ENCODE data around the gene DCDC2.
"Not testable (repeated sequence)": the region's sequence is repeated elsewhere in the genome, so short reads cannot be mapped to it uniquely, and the experiment has no call there.

The DCDC2 gene

GRCh38 chr6:24223115-24223919 lies 134.5 kb downstream of the DCDC2 start:
- DNase-seq: peak; percentile 1 to 49
- TF ChIP-seq GATA1 (IDR thresholded peaks at IDR 0.05; ENCODE audit: low read depth, low read length) (no peak), POLR2A (IDR thresholded peaks at IDR 0.05; ENCODE audit: low read length) (no peak)

GRCh38 chr6:24219670-24220069 lies 138.2 kb downstream of the DCDC2 start:
- TF ChIP-seq GATA1 (IDR thresholded peaks at IDR 0.05; ENCODE audit: low read depth, low read length) (no peak), POLR2A (IDR thresholded peaks at IDR 0.05; ENCODE audit: low read length) (no peak)
- no peak for DNase-seq

- no peak for DNase-seq
- TF ChIP-seq POLR2A (IDR thresholded peaks at IDR 0.05; ENCODE audit: low read length): no peak
- no peak for TF ChIP-seq GATA1 (IDR thresholded peaks at IDR 0.05; ENCODE audit: low read depth, low read length)
Measured at GRCh38 chr6:24214984-24215383, 142.9 kb downstream of the DCDC2 start.

- no peak for TF ChIP-seq POLR2A (IDR thresholded peaks at IDR 0.05; ENCODE audit: low read length)
- TF ChIP-seq GATA1 (IDR thresholded peaks at IDR 0.05; ENCODE audit: low read depth, low read length): no peak
- DNase-seq: no peak
Measured at GRCh38 chr6:24207413-24207812, 150.4 kb downstream of the DCDC2 start.

GRCh38 chr6:24205020-24205492 lies 152.8 kb downstream of the DCDC2 start:
- peak; percentile 26 to 55 for DNase-seq
- TF ChIP-seq POLR2A (IDR thresholded peaks at IDR 0.05; ENCODE audit: low read length): no peak
- TF ChIP-seq GATA1 (IDR thresholded peaks at IDR 0.05; ENCODE audit: low read depth, low read length): no peak

- DNase-seq: not testable (repeated sequence)
Measured at GRCh38 chr6:24204113-24204512, 153.7 kb downstream of the DCDC2 start.

- no peak for DNase-seq
- TF ChIP-seq GATA1 (IDR thresholded peaks at IDR 0.05; ENCODE audit: low read depth, low read length) (no peak), POLR2A (IDR thresholded peaks at IDR 0.05; ENCODE audit: low read length) (no peak)
Measured at GRCh38 chr6:24197892-24198291, 160.0 kb downstream of the DCDC2 start.

- TF ChIP-seq GATA1 (IDR thresholded peaks at IDR 0.05; ENCODE audit: low read depth, low read length): no peak
- TF ChIP-seq POLR2A (IDR thresholded peaks at IDR 0.05; ENCODE audit: low read length): no peak
Measured at GRCh38 chr6:24195836-24196597, 161.8 kb downstream of the DCDC2 start.

GRCh38 chr6:24194978-24195700 lies 162.7 kb downstream of the DCDC2 start:
- TF ChIP-seq GATA1 (IDR thresholded peaks at IDR 0.05; ENCODE audit: low read depth, low read length) (no peak), POLR2A (IDR thresholded peaks at IDR 0.05; ENCODE audit: low read length) (no peak)
- no peak for DNase-seq

More at GRCh38 chr6:24195836-24196597, 161.8 kb downstream of the DCDC2 start:
- no peak for DNase-seq

- no peak for DNase-seq
- TF ChIP-seq POLR2A (IDR thresholded peaks at IDR 0.05; ENCODE audit: low read length): no peak
- no peak for TF ChIP-seq GATA1 (IDR thresholded peaks at IDR 0.05; ENCODE audit: low read depth, low read length)
Measured at GRCh38 chr6:24193364-24193763, 164.5 kb downstream of the DCDC2 start.

GRCh38 chr6:24191346-24191745 lies 166.5 kb downstream of the DCDC2 start:
- TF ChIP-seq GATA1 (IDR thresholded peaks at IDR 0.05; ENCODE audit: low read depth, low read length): no peak
- TF ChIP-seq POLR2A (IDR thresholded peaks at IDR 0.05; ENCODE audit: low read length): no peak
- no peak for DNase-seq

- TF ChIP-seq GATA1 (IDR thresholded peaks at IDR 0.05; ENCODE audit: low read depth, low read length): no peak
- no peak for TF ChIP-seq POLR2A (IDR thresholded peaks at IDR 0.05; ENCODE audit: low read length)
- no peak for DNase-seq
Measured at GRCh38 chr6:24188578-24189080, 169.2 kb downstream of the DCDC2 start.

GRCh38 chr6:24187965-24188577 lies 169.8 kb downstream of the DCDC2 start:
- DNase-seq: no peak
- no peak for TF ChIP-seq GATA1 (IDR thresholded peaks at IDR 0.05; ENCODE audit: low read depth, low read length)
- no peak for TF ChIP-seq POLR2A (IDR thresholded peaks at IDR 0.05; ENCODE audit: low read length)
